Mucosa of rectum (tissue), 2 donors: ENCODE data around the gene AP4E1.
A peak's percentile ranks its signal among the peaks of the same experiment; 100 is the strongest.
"Not testable (repeated sequence)": the region's sequence is repeated elsewhere in the genome, so short reads cannot be mapped to it uniquely, and the experiment has no call there.

Experiments used
- H3K27ac ChIP-seq, 2 donors: one replicate each; pipeline ENCODE4 v1.7.0; 2013; ENCODE audit warnings: inconsistent platforms in 2 of 2, low read depth in 2 of 2, low read length in 2 of 2
- H3K27me3 ChIP-seq, 2 donors: one replicate each; pipeline ENCODE4 v1.7.0; 2013; ENCODE audit warnings: low read length in 2 of 2; ENCODE audit not compliant: control insufficient read depth in 2 of 2, insufficient read depth in 2 of 2
- H3K36me3 ChIP-seq, 2 donors: one replicate each; pipeline ENCODE4 v1.7.0; 2013; ENCODE audit warnings: low read length in 2 of 2; ENCODE audit not compliant: control insufficient read depth in 2 of 2, insufficient read depth in 2 of 2
- H3K4me1 ChIP-seq, 2 donors: one replicate each; pipeline ENCODE4 v1.7.0; 2013; ENCODE audit warnings: low read length in 2 of 2, mild to moderate bottlenecking in 1 of 2; ENCODE audit not compliant: control insufficient read depth in 2 of 2, insufficient read depth in 2 of 2
- H3K4me3 ChIP-seq, 2 donors: one replicate each; pipeline ENCODE4 v1.7.0; 2013; ENCODE audit warnings: low read length in 2 of 2
- H3K9ac ChIP-seq, 2 donors: one replicate each; pipeline ENCODE4 v1.7.0; 2013; ENCODE audit warnings: low read length in 2 of 2, low read depth in 1 of 2, mild to moderate bottlenecking in 1 of 2
- H3K9me3 ChIP-seq, 2 donors: one replicate each; pipeline ENCODE4 v1.7.0; 2013; ENCODE audit warnings: low read length in 2 of 2; ENCODE audit not compliant: control insufficient read depth in 2 of 2
- donor health status: healthy.
- donor health status: Normal muscosa, but diverticular disease.

The AP4E1 gene

DNA sequence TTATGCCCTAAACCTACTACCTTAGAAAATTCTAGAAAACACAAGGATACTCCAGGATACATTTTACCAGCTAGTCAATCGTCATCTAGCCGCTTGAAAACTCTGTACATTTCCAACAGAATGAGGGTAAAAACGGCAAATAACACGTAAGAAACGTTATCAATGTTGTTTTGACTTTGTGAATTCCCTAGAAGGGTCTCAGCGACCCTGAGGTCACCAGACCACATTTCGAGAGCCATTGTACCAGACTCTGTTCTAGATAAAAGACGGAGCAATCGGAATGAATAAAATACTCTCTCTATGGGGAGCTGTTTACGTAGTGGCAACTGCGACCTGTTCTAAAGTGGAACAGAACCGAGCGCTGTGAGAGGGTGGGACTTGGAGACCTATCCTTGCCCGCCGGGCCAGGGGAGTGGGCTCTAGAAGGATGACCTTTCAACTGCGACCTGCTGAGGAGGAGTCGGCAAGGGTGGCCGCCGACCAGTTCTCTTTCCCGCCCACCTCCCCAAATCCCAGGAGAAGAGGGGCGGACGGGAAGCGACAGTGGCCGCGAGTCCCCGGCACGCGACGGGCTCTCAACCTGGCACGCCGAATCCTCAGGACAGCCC is 778 bp upstream of the AP4E1 start:
- peak overlapping the region; percentile 78 to 79 for H3K4me3 ChIP-seq
- H3K27me3 ChIP-seq, result no peaks in the 10 kb centered on the region
- H3K36me3 ChIP-seq, result peaks cover 0 to 5% of the 10 kb centered on the region in 2 donors
- H3K4me1 ChIP-seq, result peaks cover 0 to 5% of the 10 kb centered on the region in 2 donors
- peak overlapping the region; percentile 82 to 86 for H3K27ac ChIP-seq
- peak overlapping the region; percentile 83 to 85 for H3K9ac ChIP-seq
- no peaks in the 10 kb centered on the region for H3K9me3 ChIP-seq

DNA sequence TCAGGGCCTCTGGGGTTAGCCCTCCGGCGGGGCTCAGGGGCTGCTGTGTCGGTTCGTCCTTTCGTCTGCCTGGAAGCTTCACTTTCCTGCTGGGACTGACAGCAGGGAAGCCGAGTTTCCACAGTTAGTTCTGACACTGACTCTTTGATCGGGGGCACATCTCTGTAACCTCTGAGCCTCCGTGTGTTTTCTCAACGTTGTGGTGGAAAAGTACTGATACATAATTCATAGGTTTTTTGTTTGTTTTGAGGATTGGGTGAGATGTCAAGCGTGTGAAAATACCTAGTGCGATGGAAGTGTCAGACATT is 481 bp downstream of the AP4E1 start:
- peak overlapping the region; percentile 38 to 75 for H3K9ac ChIP-seq
- no peaks in the 10 kb centered on the region for H3K27me3 ChIP-seq
- peaks cover 0 to 5% of the 10 kb centered on the region in 2 donors for H3K36me3 ChIP-seq
- H3K4me1 ChIP-seq, result peaks cover 0 to 5% of the 10 kb centered on the region in 2 donors
- peak overlapping the region; percentile 78 to 79 for H3K4me3 ChIP-seq
- H3K27ac ChIP-seq, result peak overlapping the region; percentile 69 to 78
- H3K9me3 ChIP-seq, result no peaks in the 10 kb centered on the region

DNA sequence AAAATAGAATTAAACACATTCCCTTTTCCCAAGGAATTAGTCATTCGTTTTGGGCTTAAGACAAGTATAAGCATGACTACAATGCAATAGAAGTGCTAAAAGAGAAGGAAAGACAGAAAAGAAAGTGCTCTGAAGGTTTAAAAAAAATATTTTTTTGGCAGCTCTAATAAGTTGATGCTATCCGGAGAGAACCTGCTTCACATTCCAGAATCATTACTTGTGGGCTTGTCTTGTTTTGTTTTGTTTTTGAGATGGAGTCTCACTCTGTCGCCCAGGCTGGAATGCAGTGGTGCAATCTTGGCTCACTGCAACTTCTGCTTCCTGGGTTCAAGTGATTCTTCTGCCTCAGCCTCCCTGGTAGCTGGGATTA is 1.9 kb downstream of the AP4E1 start:
- not testable (repeated sequence) for H3K27ac ChIP-seq, H3K27me3 ChIP-seq, H3K9me3 ChIP-seq, H3K9ac ChIP-seq, H3K36me3 ChIP-seq, H3K4me1 ChIP-seq, H3K4me3 ChIP-seq

DNA sequence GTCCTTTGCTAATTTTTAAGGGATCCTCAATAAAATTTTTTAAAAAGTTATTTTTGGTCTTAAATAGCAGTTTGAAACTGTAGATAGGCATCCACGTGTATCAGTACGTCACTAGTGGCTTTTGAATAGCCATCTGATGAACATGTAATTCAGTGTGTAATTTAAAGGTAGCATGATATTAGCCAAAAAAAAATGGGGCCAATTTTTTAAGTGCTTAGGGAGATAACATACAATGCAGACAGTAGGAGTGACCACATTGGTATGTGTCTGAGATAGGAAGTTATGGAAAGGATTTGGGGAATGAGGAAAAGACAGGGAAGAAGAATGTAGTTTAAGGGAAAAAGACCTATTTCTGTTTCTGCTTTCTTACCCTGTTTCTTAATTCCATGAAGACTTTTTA is 2.5 kb downstream of the AP4E1 start:
- peaks cover 0 to 7% of the 10 kb centered on the region in 2 donors for H3K4me1 ChIP-seq
- no peak overlapping the region for H3K9ac ChIP-seq
- H3K27me3 ChIP-seq, result no peaks in the 10 kb centered on the region
- H3K9me3 ChIP-seq, result no peaks in the 10 kb centered on the region
- H3K36me3 ChIP-seq, result peaks cover 0 to 5% of the 10 kb centered on the region in 2 donors
- H3K4me3 ChIP-seq, result no peak overlapping the region
- no peak overlapping the region for H3K27ac ChIP-seq

DNA sequence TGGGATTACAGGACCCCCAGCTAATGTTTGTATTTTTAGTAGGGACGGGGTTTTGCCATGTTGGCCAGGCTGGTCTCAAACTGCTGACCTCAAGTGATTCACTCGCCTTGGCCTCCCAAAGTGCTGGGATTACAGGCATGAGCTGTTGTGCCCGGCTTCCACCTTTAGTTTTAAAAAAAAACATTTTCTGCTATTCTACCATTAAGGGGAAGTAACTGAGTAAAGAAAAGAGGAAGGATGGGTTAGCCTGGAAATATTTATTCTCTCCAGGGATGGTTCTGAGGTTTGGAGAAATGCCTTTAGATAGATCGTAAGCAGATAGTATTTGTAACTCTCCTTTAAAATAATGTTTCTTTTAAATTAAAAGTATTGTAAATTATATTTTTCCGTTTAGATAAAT is 3.1 kb downstream of the AP4E1 start:
- Histone ChIP-seq H3K9me3 (no peaks in the 10 kb centered on the region), H3K4me1 (peaks cover 0 to 7% of the 10 kb centered on the region in 2 donors), H3K36me3 (peaks cover 3 to 5% of the 10 kb centered on the region in 2 donors), H3K27me3 (no peaks in the 10 kb centered on the region), H3K9ac (no peak overlapping the region), H3K4me3 (no peak overlapping the region), H3K27ac (no peak overlapping the region)

DNA sequence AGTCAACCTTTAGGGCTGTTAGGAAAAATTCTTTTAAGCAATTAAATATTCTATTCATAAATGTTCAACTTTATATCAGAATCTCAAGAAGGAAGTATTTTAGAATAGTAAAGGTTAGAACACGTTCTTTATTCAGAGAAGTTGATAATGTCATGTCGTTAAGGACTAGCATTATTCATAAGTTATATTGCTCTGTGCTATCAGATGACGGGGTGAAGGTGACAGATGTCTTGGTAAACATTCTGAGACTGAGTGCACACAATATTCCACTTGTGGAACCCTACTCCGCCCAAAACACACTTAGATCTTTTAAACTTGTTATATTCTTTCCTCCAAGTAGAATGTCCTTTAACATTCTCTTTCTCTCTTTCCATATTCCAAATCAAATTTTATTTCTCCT is 7.9 kb downstream of the AP4E1 start:
- peak overlapping the region in 1 of 2 donors; percentile 6 for H3K9ac ChIP-seq
- peak overlapping the region in 1 of 2 donors; percentile 55 for H3K27ac ChIP-seq
- H3K4me1 ChIP-seq, result peaks cover 0 to 2% of the 10 kb centered on the region in 2 donors
- H3K4me3 ChIP-seq, result no peak overlapping the region
- H3K9me3 ChIP-seq, result no peaks in the 10 kb centered on the region
- H3K27me3 ChIP-seq, result no peaks in the 10 kb centered on the region
- peaks cover 12 to 14% of the 10 kb centered on the region in 2 donors for H3K36me3 ChIP-seq

DNA sequence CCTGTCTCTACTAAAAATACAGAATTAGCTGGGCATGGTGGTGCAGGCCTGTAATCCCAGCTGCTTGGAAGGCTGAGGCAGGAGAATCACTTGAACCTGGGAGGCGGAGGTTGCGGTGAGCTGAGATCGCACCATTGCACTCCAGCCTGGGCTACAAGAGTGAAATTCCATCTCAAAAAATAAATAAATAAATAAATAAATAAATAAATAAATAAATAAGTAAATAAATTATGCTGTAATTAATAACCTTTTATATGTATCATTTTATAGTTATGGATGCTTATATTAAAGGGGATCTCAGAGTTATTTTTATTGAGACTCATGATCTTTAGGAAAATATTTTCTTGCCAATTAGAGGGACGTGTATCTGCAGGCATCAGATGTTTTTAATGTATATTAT is 10.9 kb downstream of the AP4E1 start:
- not testable (repeated sequence) for H3K4me1 ChIP-seq, H3K9ac ChIP-seq, H3K27me3 ChIP-seq, H3K4me3 ChIP-seq, H3K27ac ChIP-seq, H3K9me3 ChIP-seq
- H3K36me3 ChIP-seq, result peaks cover 14 to 22% of the 10 kb centered on the region in 2 donors

DNA sequence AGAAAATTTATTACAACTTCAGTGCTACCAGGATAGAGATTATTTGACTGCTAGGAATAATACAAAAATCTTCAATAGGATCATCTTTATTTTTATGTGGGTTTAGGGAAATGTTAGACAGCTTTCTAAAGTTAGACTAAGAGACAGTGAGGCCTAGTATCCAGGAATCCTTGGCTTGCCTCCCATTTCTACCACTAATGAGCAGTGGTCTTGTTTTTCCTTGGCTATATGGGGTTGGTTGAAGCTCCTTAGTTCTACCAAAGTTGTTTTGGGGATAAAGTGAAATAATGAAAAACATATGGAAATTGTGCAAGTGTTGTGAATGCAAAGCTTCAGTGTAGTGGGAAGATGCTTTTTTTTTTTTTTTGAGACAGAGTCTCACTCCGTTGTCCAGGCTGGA is 16.8 kb downstream of the AP4E1 start:
- no peak overlapping the region for H3K9ac ChIP-seq
- H3K9me3 ChIP-seq, result no peaks in the 10 kb centered on the region
- peaks cover 11 to 35% of the 10 kb centered on the region in 2 donors for H3K36me3 ChIP-seq
- H3K4me3 ChIP-seq, result no peak overlapping the region
- no peak overlapping the region for H3K27ac ChIP-seq
- no peaks in the 10 kb centered on the region for H3K4me1 ChIP-seq
- no peaks in the 10 kb centered on the region for H3K27me3 ChIP-seq

DNA sequence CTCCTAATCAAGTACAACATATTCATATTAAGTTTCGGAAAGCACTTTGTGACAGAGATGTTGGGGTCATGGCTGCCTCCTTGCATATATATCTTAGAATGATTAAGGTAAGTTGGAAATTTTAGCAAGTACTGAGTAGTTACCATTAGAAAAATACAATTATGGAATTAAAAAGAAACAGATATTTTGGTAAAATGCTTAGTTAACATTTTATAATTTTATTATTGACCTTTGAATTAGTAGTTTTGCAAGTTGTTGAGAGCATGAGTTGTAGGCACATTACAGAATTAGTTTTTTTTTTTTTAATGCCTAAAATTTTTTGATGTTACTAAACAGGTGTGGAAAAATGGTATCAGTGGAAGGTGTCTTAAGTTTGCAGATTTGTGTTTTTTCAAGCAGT is 20.6 kb downstream of the AP4E1 start:
- H3K27me3 ChIP-seq, result no peaks in the 10 kb centered on the region
- H3K9me3 ChIP-seq, result no peaks in the 10 kb centered on the region
- no peaks in the 10 kb centered on the region for H3K4me1 ChIP-seq
- no peak overlapping the region for H3K4me3 ChIP-seq
- H3K36me3 ChIP-seq, result peaks cover 7 to 31% of the 10 kb centered on the region in 2 donors
- no peak overlapping the region for H3K9ac ChIP-seq
- H3K27ac ChIP-seq, result no peak overlapping the region

DNA sequence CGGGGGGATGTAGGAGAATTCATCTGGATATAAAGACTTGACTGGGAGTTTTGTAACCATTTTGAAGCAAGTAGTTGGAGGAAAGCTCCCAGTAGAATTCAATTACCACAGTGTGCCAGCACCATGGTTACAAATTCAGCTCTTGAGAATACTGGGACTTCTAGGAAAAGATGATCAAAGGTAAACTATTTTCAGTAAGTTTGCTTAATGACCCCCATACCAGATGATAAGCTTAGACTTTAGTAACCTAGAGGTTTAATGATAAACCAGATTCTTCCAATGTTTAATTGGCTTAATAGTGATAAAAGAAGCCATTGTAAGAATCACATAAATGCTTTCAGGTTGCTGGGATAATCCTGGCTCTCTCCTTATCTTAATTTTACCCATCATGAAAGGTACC is 22.3 kb downstream of the AP4E1 start:
- no peaks in the 10 kb centered on the region for H3K4me1 ChIP-seq
- no peaks in the 10 kb centered on the region for H3K9me3 ChIP-seq
- H3K4me3 ChIP-seq, result no peak overlapping the region
- H3K36me3 ChIP-seq, result peaks cover 7 to 31% of the 10 kb centered on the region in 2 donors
- no peaks in the 10 kb centered on the region for H3K27me3 ChIP-seq
- no peak overlapping the region for H3K9ac ChIP-seq
- no peak overlapping the region for H3K27ac ChIP-seq

DNA sequence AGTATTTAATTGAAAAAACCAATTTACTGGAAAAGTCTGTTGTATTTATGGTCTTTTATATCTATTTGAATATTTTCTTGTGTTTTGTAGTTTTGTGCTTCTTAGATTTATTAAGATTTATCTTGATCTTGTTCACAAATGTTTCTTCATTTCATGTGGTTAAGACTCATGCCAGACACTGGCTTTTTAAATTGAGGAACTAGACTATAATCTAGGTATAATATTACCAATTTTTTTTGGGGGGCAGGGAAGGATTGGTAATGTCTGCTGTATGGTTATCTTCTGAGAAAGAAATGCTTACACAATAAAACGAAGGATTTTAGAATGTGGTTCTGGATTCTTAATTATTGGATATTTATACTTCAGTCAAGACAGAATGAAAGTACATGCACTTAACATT is 24.9 kb downstream of the AP4E1 start:
- Histone ChIP-seq H3K4me3 (no peak overlapping the region), H3K27me3 (no peaks in the 10 kb centered on the region), H3K36me3 (peaks cover 3 to 11% of the 10 kb centered on the region in 2 donors), H3K27ac (no peak overlapping the region), H3K9ac (no peak overlapping the region), H3K4me1 (no peaks in the 10 kb centered on the region), H3K9me3 (no peaks in the 10 kb centered on the region)
